GM21526 (cell line): Measurements from ENCODE around the gene DCC.

Source experiments
- ATAC-seq: cut with Tn5 transposase; IDR thresholded peaks from one replicate; pipeline ENCODE4 v1.9.1; 2021; ENCODE audit warnings: moderate library complexity; ENCODE audit not compliant: unreplicated experiment, low FRiP score

The DCC gene

DNA sequence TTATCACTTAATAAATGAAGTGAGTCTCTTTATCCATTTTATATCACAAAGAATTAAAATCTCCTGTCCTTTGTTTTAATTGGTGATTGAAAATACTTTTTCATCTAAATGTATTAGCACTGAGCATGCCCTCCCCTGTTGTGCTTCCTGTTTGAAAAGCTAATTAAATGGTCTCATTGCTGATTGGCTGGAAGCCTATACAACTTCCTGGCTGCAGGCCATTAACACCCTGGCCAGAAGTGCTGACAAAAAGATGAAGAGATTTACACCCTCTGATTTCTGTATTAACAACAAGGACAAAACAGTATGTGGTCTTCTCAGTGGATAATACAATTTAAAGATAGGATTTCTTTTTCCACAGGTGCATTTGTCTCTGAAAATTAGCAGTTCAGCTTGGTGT is 548.0 kb downstream of the DCC start:
- no peak for ATAC-seq

DNA sequence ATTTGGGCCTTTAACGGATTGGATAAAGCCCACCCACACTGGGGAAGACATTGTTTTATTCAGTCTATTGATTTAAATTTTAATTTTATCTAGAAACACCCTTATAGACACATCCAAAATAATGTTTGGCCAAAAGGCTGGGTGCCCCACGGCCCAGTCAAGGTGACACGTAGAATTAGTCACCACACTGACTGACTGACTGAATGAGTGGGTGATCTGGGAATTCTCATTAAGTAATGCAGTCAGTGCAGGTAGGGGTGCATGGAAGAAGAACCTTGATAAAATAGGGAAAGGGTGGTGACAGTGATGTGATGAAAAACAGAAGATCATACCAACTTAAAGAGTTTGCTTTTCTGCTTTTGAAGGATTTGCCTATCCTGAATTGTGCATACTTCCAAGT is 554.8 kb downstream of the DCC start:
- ATAC-seq: no peak

DNA sequence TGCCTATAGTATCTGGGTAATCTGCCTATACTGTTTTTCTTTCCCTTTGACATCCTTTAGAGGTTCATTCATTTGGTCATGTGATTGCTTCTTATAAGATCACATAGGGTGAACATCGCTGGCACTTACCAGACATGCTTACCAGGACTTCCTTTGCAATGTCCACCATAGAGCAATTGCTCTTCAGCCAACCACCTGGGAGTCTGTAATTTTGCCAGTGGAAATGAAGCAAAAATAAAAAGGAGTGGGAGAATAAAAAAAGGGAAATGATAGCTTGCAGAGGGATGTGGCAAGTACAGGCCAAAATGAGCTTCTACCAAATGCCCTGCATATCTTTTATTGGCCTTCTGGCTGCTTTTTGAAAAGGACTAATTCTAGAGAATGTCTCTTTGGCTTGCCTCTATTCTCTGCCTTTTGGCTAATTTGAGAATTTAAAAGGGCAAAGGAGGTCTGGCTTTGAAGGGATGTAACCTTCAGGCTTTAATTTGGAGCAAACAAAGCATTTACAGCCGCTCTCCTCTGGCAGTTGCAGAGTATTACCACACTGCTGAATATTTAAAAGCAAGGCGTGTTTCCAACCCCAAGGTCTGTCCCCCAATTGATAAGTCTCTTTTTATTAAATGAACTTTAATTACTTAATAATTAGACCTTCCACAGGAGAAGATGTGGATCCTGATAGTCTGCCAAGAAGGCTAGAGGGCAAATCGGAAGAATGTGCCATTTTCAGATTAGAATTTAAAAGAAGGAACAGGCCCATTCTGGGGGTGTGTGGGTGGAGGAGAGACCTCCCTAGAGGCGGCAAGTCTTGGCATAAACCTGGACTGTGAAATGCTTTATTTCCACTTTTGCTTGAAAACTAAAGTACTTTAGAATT is 557.9 kb downstream of the DCC start:
- ATAC-seq: no peak

DNA sequence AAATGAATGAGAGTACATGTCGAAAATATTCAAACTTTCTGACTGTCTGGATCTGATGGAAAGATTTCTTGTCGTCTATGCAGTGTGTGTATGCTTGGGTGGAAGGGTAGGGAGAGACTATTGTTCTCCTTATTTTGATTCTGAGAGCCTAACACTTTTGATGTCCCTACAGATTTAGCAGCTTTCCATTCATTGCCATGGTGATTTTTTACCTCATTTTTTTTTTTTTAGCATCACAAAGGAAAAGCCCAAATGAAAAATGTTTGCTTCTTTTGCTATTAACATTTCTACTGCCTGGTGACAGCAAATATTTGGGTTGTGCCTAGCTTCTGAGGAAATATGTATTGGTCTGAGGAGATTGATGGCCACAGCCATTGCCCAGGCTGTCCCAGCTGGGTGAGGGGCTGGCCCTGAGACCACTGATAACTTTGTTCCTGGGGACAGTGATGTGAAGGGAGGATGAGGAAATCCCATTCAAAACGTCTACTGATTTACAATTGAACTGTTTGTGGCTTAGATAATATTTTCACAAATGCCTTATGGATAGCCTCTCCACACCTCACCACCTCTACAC is 558.6 kb downstream of the DCC start:
- no peak for ATAC-seq

DNA sequence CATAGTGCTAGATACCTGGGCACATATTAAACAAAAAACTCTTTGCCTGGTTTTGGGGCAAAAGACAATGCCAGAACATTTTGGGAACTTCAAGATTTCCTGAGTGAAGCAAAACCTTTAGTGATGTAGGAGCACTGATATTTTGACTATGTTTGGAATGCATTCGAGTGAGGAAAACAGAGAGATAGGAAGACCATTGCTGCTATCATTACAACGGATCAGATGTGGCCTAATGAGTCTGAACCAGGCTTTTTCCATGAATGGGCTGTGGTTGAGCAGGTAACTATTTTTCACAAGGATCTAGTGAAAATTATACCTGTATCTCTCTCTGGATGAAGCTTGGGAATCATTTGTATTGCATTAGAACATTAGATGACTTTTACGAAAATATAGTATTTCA is 562.2 kb downstream of the DCC start:
- no peak for ATAC-seq

DNA sequence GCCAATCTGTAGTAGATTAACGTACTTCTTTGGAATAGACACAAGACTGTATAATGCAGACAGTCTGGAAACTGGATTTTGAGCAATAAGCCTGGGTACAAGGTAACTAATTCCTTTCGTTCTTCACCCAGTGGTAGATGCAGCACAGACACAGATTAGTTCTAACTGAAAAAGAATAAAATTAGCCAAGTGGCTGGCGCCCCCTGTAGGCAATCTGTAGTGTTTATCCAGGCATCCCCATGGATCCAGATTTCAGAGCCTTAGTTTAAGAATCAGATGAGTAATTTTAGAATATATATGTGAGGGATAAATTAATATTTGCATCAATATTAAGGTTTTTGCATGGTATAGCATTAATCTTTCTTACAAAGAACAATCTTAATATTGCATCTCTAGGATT is 563.9 kb downstream of the DCC start:
- ATAC-seq: no peak

DNA sequence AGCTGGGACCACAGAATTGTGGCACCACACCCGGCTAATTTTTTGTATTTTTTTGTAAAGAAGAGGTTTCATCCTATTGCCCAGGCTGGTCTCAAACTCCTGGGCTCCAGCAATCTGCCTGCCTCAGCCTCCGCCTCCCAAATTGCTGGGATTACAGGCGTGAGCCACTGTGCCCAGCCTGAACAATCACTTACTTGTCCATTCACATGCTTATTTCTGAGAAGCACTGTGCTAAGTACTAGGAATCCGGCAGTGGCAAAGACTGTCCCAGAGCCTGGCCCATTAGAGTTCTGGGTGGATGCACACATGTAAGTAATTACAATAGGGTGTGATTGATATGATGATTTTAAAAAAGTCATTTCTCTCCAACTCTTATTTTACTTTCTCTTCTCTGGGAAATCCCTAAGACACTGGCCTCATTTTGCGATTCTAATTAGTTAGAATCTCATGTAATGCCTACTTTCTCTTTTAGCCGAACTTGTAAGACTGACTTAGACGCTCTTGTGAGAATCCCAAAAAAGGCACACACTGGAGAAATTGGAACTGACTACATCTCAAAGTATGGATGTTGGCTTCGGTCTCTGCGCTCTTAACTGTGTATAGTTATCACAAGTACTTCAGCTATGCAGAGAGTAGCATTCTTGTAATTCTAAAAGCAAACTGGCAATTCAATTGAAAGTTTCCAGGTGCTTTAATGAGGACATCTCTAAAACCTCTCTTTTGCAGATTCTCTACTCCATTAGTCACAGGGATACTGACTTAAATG is 567.7 kb downstream of the DCC start:
- ATAC-seq: no peak

DNA sequence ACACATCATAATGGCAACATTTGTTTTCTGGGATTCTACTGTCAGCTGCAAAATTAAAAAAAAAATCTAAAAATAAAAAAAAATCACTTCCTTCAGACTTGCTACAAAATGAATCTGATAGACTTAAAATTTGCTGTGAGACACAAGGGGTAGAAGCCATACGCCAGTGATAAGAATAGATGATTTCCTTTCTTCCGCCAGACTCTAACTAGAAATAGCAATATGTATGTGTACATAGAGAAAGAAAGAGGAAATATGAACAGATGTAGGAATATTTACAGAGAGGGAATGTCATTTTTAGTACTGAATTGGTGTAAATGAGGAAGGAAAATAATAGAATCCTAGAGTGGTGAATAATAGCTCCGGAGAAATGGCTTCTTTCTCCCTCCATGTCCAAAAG is 574.2 kb downstream of the DCC start:
- no peak for ATAC-seq

DNA sequence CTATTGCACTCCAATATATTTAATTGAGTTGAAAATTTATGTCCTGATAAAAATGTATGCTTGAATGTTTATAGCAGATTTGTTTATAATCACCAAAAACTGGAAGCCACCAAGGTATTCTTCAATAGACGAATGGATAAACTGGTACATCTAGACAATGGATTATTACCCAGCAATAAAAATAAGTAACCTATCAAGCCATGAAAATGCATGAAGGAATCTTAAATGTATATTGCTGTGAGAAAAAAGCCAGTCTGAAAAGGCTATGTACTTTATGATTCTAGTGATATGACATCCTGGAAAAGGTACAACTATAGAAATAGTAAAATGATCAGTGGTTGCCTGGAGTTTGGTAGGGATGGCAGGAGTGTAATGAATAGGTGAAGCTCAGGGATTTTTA is 580.7 kb downstream of the DCC start:
- no peak for ATAC-seq

DNA sequence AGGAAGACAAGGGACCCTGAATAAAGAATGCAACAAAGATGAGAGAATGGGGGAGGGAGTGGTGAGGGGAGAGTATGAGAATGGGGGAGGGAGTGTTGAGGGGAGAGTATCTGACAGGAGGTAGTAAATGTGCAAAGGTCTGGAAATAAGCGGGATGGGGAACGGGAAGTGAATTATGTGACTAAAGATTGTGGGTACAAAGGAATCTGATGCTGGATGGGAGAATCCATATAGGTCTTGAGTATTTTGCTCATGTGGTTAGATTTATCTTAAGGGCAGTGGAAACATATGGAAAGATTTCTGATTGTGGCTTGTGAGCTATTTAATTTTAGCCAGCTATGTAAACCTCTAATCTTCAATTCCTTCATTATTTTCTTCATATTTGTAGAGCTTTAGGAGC is 593.4 kb downstream of the DCC start:
- no peak for ATAC-seq

DNA sequence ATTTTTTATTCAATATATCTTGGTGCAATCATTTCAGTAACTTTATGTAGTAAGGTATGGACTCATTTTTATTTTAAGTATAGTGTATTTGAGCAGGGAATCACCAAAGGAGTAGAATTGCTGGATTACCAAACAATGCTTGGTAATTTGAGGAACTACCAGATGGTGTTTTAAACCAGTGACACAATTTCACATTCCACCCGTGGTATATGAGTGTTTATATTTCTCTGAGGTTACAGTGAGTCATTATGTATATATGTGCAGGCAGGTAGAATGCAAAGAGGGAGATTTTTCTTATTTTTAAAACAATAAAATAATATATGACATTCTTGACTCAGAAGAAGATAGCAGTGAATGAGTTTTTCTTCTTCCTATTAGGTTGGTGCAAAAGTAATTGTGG is 596.9 kb downstream of the DCC start:
- ATAC-seq: no peak

DNA sequence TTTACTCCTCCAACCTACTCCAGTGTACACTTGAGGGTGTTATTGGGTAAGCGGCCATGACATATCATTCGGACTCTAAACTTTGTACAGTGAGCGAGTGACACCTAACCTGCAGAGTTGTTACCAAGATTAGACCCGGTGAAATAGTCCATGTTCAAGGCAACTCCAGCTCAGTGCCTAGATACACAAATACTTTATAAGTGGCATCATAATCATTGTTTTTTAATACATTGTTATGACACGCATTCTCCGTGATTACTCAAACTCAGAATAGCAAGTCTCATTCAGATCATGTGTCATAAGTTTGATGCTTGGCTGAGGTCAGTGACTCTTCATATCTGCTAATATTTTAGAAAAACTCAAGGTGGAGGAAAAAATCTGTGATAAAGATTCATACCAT is 597.8 kb downstream of the DCC start:
- no peak for ATAC-seq

DNA sequence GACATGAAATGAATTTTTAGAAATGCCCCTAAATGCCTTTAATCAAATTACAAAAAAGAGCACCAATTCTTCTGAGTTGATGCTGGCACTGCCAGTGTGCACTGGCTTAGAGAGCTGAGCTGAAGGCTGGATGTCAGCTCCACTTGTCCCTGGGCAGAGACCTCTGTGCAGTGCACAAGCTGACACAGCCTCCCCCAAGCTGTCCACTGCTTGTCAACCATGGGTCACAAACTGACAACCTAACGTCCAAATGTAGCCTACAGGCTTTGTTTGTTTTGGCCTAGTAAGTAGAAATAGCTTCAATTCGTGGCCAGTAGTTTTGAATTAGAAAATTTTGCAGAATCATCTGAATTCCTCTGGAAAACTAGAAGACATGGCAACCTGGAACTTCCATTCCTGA is 605.6 kb downstream of the DCC start:
- no peak for ATAC-seq

DNA sequence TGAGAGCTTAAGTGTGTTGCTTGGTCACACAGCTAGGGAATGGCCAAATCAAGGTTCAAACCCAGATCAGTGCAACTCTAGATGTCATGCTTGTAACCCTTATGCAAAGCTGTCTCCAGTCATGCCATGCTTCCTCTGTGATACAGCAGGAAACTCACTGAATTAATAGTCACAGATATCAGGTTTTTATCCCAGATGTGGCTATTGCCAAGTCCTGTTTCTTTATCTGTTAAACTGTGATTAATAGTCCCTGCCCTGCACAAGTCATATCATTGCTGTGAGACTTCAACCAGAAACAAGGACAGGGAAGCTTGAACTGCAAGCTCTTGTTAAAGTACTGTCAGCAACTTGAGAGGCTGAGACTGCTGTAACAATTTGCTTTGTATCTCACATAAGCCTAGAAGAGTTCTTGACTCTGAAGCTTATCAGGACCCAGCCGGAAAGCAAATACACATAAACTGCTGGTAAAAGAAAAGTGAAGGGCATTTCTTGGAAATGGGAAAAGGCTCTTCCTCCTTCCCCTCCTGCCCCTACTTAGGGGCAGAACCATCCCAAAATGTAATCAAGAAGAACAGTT is 609.0 kb downstream of the DCC start:
- ATAC-seq: no peak

DNA sequence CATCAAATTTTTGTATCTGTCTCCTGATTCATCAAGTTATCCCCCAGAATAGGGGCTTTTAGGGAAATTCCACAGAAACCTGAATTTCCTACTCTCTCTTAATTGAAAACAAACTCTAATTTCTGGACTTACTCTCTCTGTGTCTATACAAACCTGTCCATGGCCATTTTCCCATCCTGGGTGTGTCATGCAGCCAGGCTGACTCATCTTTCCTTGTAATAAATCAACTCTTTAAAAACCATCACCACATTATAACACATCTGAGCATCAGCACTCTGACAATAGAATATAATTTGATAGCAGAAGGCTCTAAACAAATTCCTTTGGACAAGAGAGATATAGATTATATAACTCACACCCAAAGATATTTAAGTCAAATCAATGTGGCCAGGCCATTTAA is 610.2 kb downstream of the DCC start:
- ATAC-seq: no peak

DNA sequence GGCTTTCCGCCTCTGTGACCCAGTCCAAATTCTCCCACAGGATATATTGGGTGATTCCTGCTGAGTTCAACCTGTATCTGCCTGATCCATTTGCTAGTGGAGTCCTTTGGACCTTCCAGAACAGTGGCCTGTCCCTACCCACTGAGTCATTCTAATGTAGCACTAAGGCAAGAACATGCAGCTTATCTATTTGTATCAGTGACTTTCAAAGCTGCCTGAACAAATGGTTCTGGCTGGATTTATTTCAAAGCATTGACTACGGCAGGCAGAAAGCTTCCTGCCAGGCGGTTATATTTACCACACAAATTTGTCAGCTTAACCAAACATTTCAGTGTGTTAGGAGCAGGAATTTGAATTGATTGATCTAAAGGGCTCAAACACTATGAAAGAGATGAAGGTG is 613.4 kb downstream of the DCC start:
- ATAC-seq: no peak

DNA sequence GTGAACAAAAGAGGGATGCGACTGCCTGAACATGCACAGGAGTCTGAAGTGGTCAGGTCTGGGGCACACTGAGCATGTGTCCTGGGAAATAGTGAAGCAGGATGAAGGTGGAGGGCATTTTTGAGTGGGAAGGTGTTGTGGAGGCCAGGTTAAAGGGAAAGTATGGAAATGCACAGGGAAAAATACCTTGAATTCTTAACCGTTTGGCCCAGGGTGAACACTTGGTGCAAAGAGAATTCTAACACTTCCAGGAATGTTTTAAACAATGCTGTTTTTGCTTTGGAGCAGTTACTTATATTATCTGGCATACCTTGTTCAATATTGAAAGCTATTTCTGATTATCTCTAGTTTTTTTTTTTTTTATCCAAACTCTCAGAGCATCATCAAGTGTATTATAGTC is 623.5 kb downstream of the DCC start:
- ATAC-seq: no peak

DNA sequence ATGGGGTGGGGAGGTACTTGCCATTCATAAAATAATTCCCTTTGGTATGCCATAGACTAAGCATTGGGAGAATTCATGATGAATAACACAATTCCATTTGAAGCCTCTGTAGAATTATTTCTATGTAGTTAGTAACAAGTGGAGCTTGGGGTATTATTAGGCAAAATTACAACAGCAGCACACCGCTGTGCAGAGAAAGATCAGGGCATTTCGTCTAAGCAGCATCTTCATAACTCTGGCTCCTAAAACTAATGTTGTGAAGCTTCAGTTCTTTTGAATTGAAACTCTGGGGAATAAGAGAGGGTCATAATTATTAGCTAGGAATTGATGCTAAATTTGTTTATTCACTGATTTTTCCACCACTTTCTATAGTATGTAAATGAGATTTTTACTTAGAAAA is 630.7 kb downstream of the DCC start:
- no peak for ATAC-seq

DNA sequence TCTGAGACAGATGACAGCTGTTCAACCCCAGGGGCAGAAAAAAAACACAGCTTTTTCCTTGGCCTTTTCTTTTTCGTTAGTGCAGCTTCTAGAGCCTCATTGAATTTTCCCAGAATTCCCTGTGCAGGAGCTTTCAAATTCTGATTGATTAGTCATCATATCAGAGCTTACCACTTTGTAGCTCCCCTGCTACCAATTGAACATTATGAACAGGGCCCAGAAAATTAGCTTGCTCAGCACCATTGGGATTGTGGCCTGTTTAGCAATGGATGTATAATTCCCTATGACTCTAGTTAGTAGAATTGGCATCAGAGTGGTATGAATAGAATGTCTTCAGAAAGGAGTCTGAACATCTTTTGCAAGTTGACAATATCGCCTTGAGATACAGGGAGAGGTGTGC is 631.1 kb downstream of the DCC start:
- no peak for ATAC-seq

DNA sequence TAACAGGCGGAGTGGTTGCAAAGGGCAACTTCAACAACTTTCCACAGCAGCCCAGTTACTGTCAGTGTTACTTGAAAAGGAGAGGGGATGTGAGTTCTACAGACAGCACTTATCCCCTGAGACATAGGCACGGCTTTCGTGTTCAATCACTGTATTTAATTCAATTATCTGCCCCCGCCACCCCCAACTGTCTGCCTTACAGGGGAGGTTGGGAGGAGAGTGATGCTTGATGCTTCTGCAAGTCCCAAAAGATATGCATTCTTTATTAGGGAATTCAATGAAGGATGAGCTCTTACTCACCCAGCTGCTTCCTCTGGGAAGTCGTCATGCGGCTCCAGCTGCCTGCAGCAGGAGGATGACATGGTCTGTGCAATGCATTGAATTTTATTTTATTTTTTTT is 639.9 kb downstream of the DCC start:
- no peak for ATAC-seq

DNA sequence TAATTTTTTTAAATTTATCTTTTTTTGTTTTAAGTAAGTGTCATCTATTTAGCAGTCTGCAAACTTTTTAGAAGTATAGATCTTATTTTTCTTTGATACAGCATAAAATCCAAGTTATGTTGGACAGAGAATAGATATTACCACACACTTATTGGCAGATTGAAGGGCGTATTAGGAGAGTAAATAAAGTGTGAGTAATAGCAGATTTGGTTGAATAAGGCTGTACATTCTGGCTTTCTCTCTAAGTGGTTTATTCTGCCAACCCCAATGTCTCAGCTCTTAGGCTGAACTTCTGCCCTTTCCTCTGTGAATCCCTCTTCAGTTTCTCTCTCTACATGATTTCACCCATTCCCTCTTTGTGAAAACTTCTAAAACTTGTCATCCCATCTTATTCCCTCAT is 651.2 kb downstream of the DCC start:
- ATAC-seq: no peak
